SK-N-SH (cell line): Measurements from ENCODE around the gene IL17RA. TPM values are rescaled to one million over a fixed set of nuclear protein-coding genes. Genes with fewer than 3 reads are reported as not detected.

Experiments used
- CTCF ChIA-PET: fragments of 300-600, 350-600 bp; formaldehyde crosslinking; extraction: SDS; loops from one replicate; lab custom pipeline; 2021; lab: Yijun Ruan, JAX
- POLR2A ChIA-PET: fragments of 350-600 bp; sonication (Branson Sonifier 250); formaldehyde crosslinking; extraction: SDS; loops from one replicate; lab custom pipeline; 2020; ENCODE audit warnings: antibody characterized with exemption, inconsistent platforms; lab: Yijun Ruan, JAX
- DNase-seq: peaks from one replicate; pipeline ENCODE4 v3.0.0; 2012
- H2AFZ ChIP-seq: fragments of 200-600 bp; sonication (generic); 2 replicates; pipeline ENCODE4 v1.8.1; 2016; ENCODE audit warnings: antibody characterized with exemption, mild to moderate bottlenecking, low read depth
- H3F3A ChIP-seq: fragments of 200-600 bp; sonication (generic); replicated peaks from 2 replicates; pipeline ENCODE3; 2016; ENCODE audit warnings: antibody characterized with exemption, mild to moderate bottlenecking; ENCODE audit not compliant: insufficient read depth
- H3K27ac ChIP-seq, 2 experiments: fragments of 200-500 bp in 1 of 2; fragments of 200-600 bp in 1 of 2; sonication (Bioruptor generic) in 1 of 2; sonication (generic), shearing (Covaris generic) in 1 of 2; 2 replicates each; pipeline versions ENCODE4 v1.5.1 to v1.6.1; 2014 to 2016; ENCODE audit warnings: low read depth in 2 of 2, inconsistent platforms in 1 of 2, low read length in 1 of 2, mild to moderate bottlenecking in 1 of 2, mixed read lengths in 1 of 2
- H3K27me3 ChIP-seq: fragments of 200-600 bp; sonication (generic), shearing (Covaris generic); 2 replicates; pipeline ENCODE4 v1.6.1; 2016; ENCODE audit warnings: mixed run types; ENCODE audit not compliant: insufficient read depth
- H3K36me3 ChIP-seq, 2 experiments: fragments of 200-500 bp in 1 of 2; fragments of 200-600 bp in 1 of 2; sonication (Bioruptor generic) in 1 of 2; sonication (generic) in 1 of 2; replicated peaks in 1 of 2; 2 replicates each; pipeline versions ENCODE3 to v1.5.1; 2014 to 2016; ENCODE audit warnings: low read length in 1 of 2, mild to moderate bottlenecking in 1 of 2; ENCODE audit not compliant: insufficient read depth in 2 of 2, control insufficient read depth in 1 of 2
- H3K4me1 ChIP-seq, 2 experiments: fragments of 200-500 bp in 1 of 2; fragments of 200-600 bp in 1 of 2; sonication (Bioruptor generic) in 1 of 2; sonication (generic), shearing (Covaris generic) in 1 of 2; 2 replicates each; pipeline versions ENCODE4 v1.5.1 to v1.6.1; 2014 to 2016; ENCODE audit warnings: low read depth in 1 of 2, low read length in 1 of 2, mixed run types in 1 of 2; ENCODE audit not compliant: insufficient read depth in 2 of 2, control insufficient read depth in 1 of 2
- H3K4me2 ChIP-seq: fragments of 200-600 bp; sonication (generic), shearing (Covaris generic); 2 replicates; pipeline ENCODE4 v1.6.1; 2017; ENCODE audit warnings: mixed run types
- H3K4me3 ChIP-seq, 2 experiments: fragments of 200-500 bp in 1 of 2; fragments of 200-600 bp in 1 of 2; sonication (Bioruptor generic) in 1 of 2; sonication (generic), shearing (Covaris generic) in 1 of 2; 2 replicates each; pipeline versions ENCODE4 v1.5.1 to v1.8.1; 2014 to 2016; ENCODE audit warnings: low read depth in 2 of 2, inconsistent platforms in 1 of 2, low read length in 1 of 2, mild to moderate bottlenecking in 1 of 2, mixed read lengths in 1 of 2, moderate library complexity in 1 of 2
- H3K79me2 ChIP-seq: fragments of 200-600 bp; sonication (generic); 2 replicates; pipeline ENCODE4 v1.8.1; 2017; ENCODE audit warnings: mild to moderate bottlenecking; ENCODE audit not compliant: insufficient read depth
- H3K9ac ChIP-seq: fragments of 200-600 bp; sonication (generic); 2 replicates; pipeline ENCODE4 v1.6.1; 2017; ENCODE audit warnings: mixed run types
- H3K9me2 ChIP-seq: fragments of 200-600 bp; sonication (generic); 2 replicates; pipeline ENCODE4 v1.6.1; 2017; ENCODE audit warnings: mixed run types
- H3K9me3 ChIP-seq: fragments of 200-600 bp; sonication (generic); 2 replicates; pipeline ENCODE4 v1.6.1; 2017; ENCODE audit warnings: mixed run types, mild to moderate bottlenecking, moderate library complexity
- H4K20me1 ChIP-seq: fragments of 200-600 bp; sonication (generic); 2 replicates; pipeline ENCODE4 v1.6.1; 2017; ENCODE audit warnings: mild to moderate bottlenecking, mixed run types; ENCODE audit not compliant: insufficient read depth
- CHD2 ChIP-seq: fragments of 150-350 bp; IDR thresholded peaks from 2 replicates; pipeline ENCODE4 v1.6.1; 2018; ENCODE audit warnings: low read length; ENCODE audit not compliant: partially characterized antibody
- FOXJ3 ChIP-seq: sonication (generic); formaldehyde crosslinking; IDR thresholded peaks from 2 replicates; pipeline ENCODE4 v1.5.1; 2020; ENCODE audit warnings: mild to moderate bottlenecking, missing genetic modification reagents
- FOXM1 ChIP-seq: IDR thresholded peaks from 2 replicates; pipeline ENCODE4 v1.4.0; 2012; ENCODE audit warnings: low read depth, mild to moderate bottlenecking
- GABPA ChIP-seq: IDR thresholded peaks from 2 replicates; pipeline ENCODE4 v1.4.0; 2012; ENCODE audit warnings: low read depth, mild to moderate bottlenecking
- GATA2 ChIP-seq: sonication (generic); formaldehyde crosslinking; IDR thresholded peaks from 2 replicates; pipeline ENCODE4 v1.5.0; 2020; ENCODE audit warnings: mild to moderate bottlenecking, missing genetic modification reagents
- IRF3 ChIP-seq: fragments of 150-350 bp; IDR thresholded peaks from 2 replicates; pipeline ENCODE4 v1.6.1; 2016; ENCODE audit warnings: mild to moderate bottlenecking, low read depth, low read length
- JUND ChIP-seq: IDR thresholded peaks from 2 replicates; pipeline ENCODE4 v1.4.0; 2012
- MEF2A ChIP-seq: IDR thresholded peaks from 2 replicates; pipeline ENCODE4 v1.4.0; 2012; ENCODE audit warnings: low read depth, borderline replicate concordance
- MXI1 ChIP-seq: IDR thresholded peaks from 2 replicates; pipeline ENCODE4 v1.6.1; 2012; ENCODE audit warnings: mild to moderate bottlenecking, low read depth, low read length, improper control_type of control experiment
- PBX3 ChIP-seq: IDR thresholded peaks from 2 replicates; pipeline ENCODE4; 2012
- POLR2AphosphoS5 ChIP-seq: IDR thresholded peaks from 2 replicates; pipeline ENCODE4 v1.6.1; 2012; ENCODE audit warnings: low read depth, low read length
- RAD21 ChIP-seq: IDR thresholded peaks from 2 replicates; pipeline ENCODE4 v1.6.1; 2012; ENCODE audit warnings: mild to moderate bottlenecking, low read length
- RXRA ChIP-seq: IDR thresholded peaks from 2 replicates; pipeline ENCODE4 v1.4.0; 2012; ENCODE audit warnings: low read depth, mild to moderate bottlenecking, borderline replicate concordance
- TAF1 ChIP-seq: IDR thresholded peaks from 2 replicates; pipeline ENCODE4 v1.6.1; 2012; ENCODE audit warnings: low read depth, mild to moderate bottlenecking, low read length, moderate library complexity, borderline replicate concordance
- TCF12 ChIP-seq: IDR thresholded peaks from 2 replicates; pipeline ENCODE4 v1.4.0; 2012
- YY1 ChIP-seq: IDR thresholded peaks from 2 replicates; pipeline ENCODE4 v1.4.0; 2012; ENCODE audit warnings: low read depth, mild to moderate bottlenecking
- WGBS: methylation state at CpG from one replicate; pipeline ENCODE4 v1.1.6; 2017; ENCODE audit warnings: low lambda C conversion rate; 5-methylcytosine and 5-hydroxymethylcytosine counted together
- polyA plus RNA-seq, 3 experiments: library from polyadenylated mRNA; depleted of rRNA; stranded (reverse); fragments of >200 nt; gene quantifications; 2 replicates each; pipeline ENCODE4 v1.2.3, GENCODE V29; 2012
- TF ChIP-seq, protein P1 (sequence below): fragments of 200-600 bp; sonication (generic); IDR thresholded peaks from 2 replicates; pipeline ENCODE4 v1.6.1; 2017; ENCODE audit warnings: antibody characterized with exemption, mild to moderate bottlenecking, moderate library complexity
- TF ChIP-seq, protein P2 (sequence below): IDR thresholded peaks from 2 replicates; pipeline ENCODE4 v1.4.0; 2012; ENCODE audit warnings: low read depth
- TF ChIP-seq, protein P3 (sequence below): IDR thresholded peaks from 2 replicates; pipeline ENCODE4 v1.4.0; 2012; ENCODE audit warnings: low read depth, borderline replicate concordance
- TF ChIP-seq, protein P4 (sequence below): fragments of 150-350 bp; IDR thresholded peaks from 2 replicates; pipeline ENCODE4 v1.6.1; 2017; ENCODE audit warnings: antibody characterized with exemption, low read length, low read depth, borderline replicate concordance

IL17RA gene
- polyA plus RNA-seq, 1 of the 3 experiments (the other 2 are of a cell fraction) = 4.5 TPM

- DNase-seq = no peak
- H3K4me2 ChIP-seq = no peak overlapping the region
- no peaks in the 10 kb centered on the region for H3K4me1 ChIP-seq
- H3K9me3 ChIP-seq = no peaks in the 10 kb centered on the region
- no peaks in the 10 kb centered on the region for H3F3A ChIP-seq
- 38% methylated on average over 7 of the region's 7 CpGs for WGBS
- TF ChIP-seq TAF1 (no peak), MEF2A (no peak), TCF12 (no peak), MXI1 (no peak)
- TF ChIP-seq, all 33 proteins: peak for 0
- no peaks in the 10 kb centered on the region for H3K79me2 ChIP-seq
- no peak overlapping the region for H3K9ac ChIP-seq
- ChIA-PET POLR2A (no interaction called here), CTCF (interaction anchor here (0.6 to 2.6 kb wide), 8 partner anchors 9 to 417 kb away, joined by 3 to 11 read pairs (median 4); no protein-coding TSS in a partner anchor)
- no peak overlapping the region for H2AFZ ChIP-seq
- H3K9me2 ChIP-seq = no peaks in the 10 kb centered on the region
- peaks cover 13% of the 10 kb centered on the region; the same call in 1 of the 2 replicates for H4K20me1 ChIP-seq
- H3K36me3 ChIP-seq = no peaks in the 10 kb centered on the region
- no peak overlapping the region for H3K27ac ChIP-seq
- no peaks in the 10 kb centered on the region for H3K27me3 ChIP-seq
- no peak overlapping the region for H3K4me3 ChIP-seq
Observed at GRCh38 chr22:17096071-17096470, 11.3 kb downstream of the IL17RA start.

DNA sequence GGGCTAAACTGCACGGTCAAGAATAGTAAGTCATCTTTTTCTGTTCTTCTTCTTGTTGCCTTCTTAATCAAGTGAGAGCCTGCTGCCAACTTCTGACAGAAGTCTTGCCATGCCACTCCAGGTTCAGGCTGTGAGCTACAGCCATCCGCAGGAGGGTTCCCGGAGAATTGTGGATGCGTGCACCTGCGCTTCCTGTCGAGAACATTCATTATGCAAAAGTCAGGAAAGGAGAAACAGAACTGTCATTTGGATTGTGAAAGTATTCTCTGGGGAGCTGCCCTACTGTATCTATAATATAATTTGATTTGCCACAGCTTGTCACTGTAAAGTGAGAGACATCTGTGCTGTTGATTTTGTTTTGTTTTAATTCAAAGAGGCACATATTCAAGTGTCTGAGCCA, 12.3 kb downstream of the IL17RA start:
- WGBS = 30% methylated on average over 6 of the region's 6 CpGs
- Histone ChIP-seq H3K9me3 (no peaks in the 10 kb centered on the region), H3K4me3 (no peak overlapping the region), H3F3A (no peaks in the 10 kb centered on the region), H3K27ac (no peak overlapping the region), H4K20me1 (peaks cover 7% of the 10 kb centered on the region; the same call in 1 of the 2 replicates), H3K79me2 (no peaks in the 10 kb centered on the region), H3K9me2 (no peaks in the 10 kb centered on the region), H3K4me2 (no peak overlapping the region), H3K27me3 (no peaks in the 10 kb centered on the region), H3K4me1 (no peaks in the 10 kb centered on the region), H3K9ac (no peak overlapping the region), H3K36me3 (no peaks in the 10 kb centered on the region)
- no peak for DNase-seq
- CTCF ChIA-PET = interaction anchor here (0.7 to 2.6 kb wide), 5 partner anchors 14 to 407 kb away, joined by 3 to 8 read pairs (median 5); no protein-coding TSS in a partner anchor
- POLR2A ChIA-PET = no interaction called here
- TF ChIP-seq YY1 (no peak), PBX3 (no peak), RXRA (no peak), JUND (no peak), CHD2 (no peak), IRF3 (no peak), FOXM1 (no peak), FOXJ3 (no peak), MXI1 (no peak), RAD21 (no peak), GATA2 (CRISPR knock-in tag) (no peak), MEF2A (no peak), POLR2AphosphoS5 (no peak), GABPA (no peak)
- TF ChIP-seq, protein P1, sequence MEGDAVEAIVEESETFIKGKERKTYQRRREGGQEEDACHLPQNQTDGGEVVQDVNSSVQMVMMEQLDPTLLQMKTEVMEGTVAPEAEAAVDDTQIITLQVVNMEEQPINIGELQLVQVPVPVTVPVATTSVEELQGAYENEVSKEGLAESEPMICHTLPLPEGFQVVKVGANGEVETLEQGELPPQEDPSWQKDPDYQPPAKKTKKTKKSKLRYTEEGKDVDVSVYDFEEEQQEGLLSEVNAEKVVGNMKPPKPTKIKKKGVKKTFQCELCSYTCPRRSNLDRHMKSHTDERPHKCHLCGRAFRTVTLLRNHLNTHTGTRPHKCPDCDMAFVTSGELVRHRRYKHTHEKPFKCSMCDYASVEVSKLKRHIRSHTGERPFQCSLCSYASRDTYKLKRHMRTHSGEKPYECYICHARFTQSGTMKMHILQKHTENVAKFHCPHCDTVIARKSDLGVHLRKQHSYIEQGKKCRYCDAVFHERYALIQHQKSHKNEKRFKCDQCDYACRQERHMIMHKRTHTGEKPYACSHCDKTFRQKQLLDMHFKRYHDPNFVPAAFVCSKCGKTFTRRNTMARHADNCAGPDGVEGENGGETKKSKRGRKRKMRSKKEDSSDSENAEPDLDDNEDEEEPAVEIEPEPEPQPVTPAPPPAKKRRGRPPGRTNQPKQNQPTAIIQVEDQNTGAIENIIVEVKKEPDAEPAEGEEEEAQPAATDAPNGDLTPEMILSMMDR = no peak
- TF ChIP-seq, protein P2, sequence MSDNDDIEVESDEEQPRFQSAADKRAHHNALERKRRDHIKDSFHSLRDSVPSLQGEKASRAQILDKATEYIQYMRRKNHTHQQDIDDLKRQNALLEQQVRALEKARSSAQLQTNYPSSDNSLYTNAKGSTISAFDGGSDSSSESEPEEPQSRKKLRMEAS = no peak
- TF ChIP-seq, protein P3, sequence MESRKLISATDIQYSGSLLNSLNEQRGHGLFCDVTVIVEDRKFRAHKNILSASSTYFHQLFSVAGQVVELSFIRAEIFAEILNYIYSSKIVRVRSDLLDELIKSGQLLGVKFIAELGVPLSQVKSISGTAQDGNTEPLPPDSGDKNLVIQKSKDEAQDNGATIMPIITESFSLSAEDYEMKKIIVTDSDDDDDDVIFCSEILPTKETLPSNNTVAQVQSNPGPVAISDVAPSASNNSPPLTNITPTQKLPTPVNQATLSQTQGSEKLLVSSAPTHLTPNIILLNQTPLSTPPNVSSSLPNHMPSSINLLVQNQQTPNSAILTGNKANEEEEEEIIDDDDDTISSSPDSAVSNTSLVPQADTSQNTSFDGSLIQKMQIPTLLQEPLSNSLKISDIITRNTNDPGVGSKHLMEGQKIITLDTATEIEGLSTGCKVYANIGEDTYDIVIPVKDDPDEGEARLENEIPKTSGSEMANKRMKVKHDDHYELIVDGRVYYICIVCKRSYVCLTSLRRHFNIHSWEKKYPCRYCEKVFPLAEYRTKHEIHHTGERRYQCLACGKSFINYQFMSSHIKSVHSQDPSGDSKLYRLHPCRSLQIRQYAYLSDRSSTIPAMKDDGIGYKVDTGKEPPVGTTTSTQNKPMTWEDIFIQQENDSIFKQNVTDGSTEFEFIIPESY = no peak
- TF ChIP-seq, protein P4, sequence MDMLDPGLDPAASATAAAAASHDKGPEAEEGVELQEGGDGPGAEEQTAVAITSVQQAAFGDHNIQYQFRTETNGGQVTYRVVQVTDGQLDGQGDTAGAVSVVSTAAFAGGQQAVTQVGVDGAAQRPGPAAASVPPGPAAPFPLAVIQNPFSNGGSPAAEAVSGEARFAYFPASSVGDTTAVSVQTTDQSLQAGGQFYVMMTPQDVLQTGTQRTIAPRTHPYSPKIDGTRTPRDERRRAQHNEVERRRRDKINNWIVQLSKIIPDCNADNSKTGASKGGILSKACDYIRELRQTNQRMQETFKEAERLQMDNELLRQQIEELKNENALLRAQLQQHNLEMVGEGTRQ = no peak
- TF ChIP-seq, all 33 proteins: peak for 0
- no peak overlapping the region for H2AFZ ChIP-seq
